Measurements from ENCODE around the gene TNFSF13.

Gene TNFSF13

DNA sequence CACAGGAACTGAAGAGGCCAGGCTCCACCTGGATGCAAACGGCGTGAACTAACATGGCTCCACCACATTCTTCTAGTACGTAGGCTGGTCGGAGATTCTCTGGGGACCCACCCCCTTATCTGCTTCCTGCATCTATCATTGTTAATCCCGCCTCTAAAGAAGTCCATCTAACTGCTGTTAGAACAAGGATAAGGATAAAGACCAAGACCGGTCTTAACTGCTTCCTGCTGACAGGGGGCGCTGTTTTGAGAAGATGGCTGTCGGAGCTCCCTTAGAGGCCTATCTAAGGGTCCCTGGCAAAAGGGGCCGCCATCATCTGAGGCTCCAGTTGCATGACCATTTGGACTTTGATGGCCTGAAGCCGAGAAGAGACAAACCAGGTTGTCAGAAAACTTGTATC lies 35.5 kb upstream of the TNFSF13 start:
- H4K8ac ChIP-seq (ENCODE audit: low read depth, low read length): no peak overlapping the region
- H3K27me3 ChIP-seq (ENCODE audit: control insufficient read depth in 3 of 3, insufficient read depth in 3 of 3, low read depth in 1 of 3, low read length in 3 of 3): no peaks in the 10 kb centered on the region
- no CpG with 5 or more reads among the region's 10 CpGs for WGBS, 2 donors (ENCODE audit: extremely low coverage in 2 of 2, insufficient read length in 2 of 2, insufficient replicate concordance in 1 of 2)
- no peaks in the 10 kb centered on the region for H3K36me3 ChIP-seq (replicated peaks in 1 of 2; ENCODE audit: control insufficient read depth in 2 of 2, insufficient read depth in 2 of 2, low read length in 2 of 2)
- no peak overlapping the region for H4K91ac ChIP-seq (ENCODE audit: low read depth, low read length, poor library complexity)
- no peak overlapping the region for H2AK5ac ChIP-seq (ENCODE audit: low read depth, low read length)
- no peaks in the 10 kb centered on the region for H3K4me1 ChIP-seq (ENCODE audit: control insufficient read depth in 2 of 2, insufficient read depth in 1 of 2, low read depth in 1 of 2, low read length in 2 of 2)
- no peak overlapping the region for H3K14ac ChIP-seq (ENCODE audit: low read length)
- no peak overlapping the region for H3K4ac ChIP-seq (ENCODE audit: low read length)
- no peak overlapping the region for H3K27ac ChIP-seq (replicated peaks; ENCODE audit: low read length)
- no peak overlapping the region for H3K4me3 ChIP-seq (ENCODE audit: low read length in 2 of 2)
- peaks cover 2% of the 10 kb centered on the region for H3K79me1 ChIP-seq (ENCODE audit: low read depth, low read length)
- no peak overlapping the region for H2BK5ac ChIP-seq (ENCODE audit: low read length)
- no peak overlapping the region for H2BK15ac ChIP-seq (ENCODE audit: low read length)
- H3K9me3 ChIP-seq (replicated peaks in 1 of 2; ENCODE audit: control insufficient read depth in 2 of 2, insufficient read depth in 1 of 2, low read depth in 1 of 2, low read length in 2 of 2): no peaks in the 10 kb centered on the region
- H2AFZ ChIP-seq (ENCODE audit: low read length): no peak overlapping the region
- no peak overlapping the region for H3K9ac ChIP-seq (ENCODE audit: low read depth, low read length, poor library complexity)
- no peak for DNase-seq (ENCODE audit: low spot score)
- no peak overlapping the region for H3K4me2 ChIP-seq (ENCODE audit: insufficient read depth, low read length, poor library complexity, severe bottlenecking)
- H3K18ac ChIP-seq (ENCODE audit: low read length): no peak overlapping the region
- no peak overlapping the region for H2BK120ac ChIP-seq (ENCODE audit: low read depth, low read length)
- H2BK12ac ChIP-seq (ENCODE audit: low read length): no peak overlapping the region
- no peak overlapping the region for H3K23ac ChIP-seq (ENCODE audit: low read depth, low read length, poor library complexity)

DNA sequence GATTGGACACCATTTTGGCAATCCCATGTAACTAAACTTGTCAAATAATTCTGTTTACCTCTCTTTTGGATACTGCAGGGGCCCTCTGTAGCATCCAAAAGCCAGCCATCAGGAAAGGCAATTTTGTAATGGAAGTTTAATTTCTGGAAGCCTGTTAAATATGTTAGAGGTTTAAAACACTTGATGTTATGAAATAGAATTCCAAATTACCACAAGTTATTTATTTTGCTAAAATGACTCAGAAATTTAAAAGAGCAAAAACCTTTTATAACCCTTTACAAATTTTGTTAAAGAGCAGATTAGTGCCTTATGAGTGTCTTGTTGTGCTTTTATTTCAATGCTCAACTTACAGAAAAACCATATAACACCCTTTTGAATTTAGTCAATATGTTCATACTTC lies 29.7 kb upstream of the TNFSF13 start:
- no peak overlapping the region for H3K23ac ChIP-seq (ENCODE audit: low read depth, low read length, poor library complexity)

DNA sequence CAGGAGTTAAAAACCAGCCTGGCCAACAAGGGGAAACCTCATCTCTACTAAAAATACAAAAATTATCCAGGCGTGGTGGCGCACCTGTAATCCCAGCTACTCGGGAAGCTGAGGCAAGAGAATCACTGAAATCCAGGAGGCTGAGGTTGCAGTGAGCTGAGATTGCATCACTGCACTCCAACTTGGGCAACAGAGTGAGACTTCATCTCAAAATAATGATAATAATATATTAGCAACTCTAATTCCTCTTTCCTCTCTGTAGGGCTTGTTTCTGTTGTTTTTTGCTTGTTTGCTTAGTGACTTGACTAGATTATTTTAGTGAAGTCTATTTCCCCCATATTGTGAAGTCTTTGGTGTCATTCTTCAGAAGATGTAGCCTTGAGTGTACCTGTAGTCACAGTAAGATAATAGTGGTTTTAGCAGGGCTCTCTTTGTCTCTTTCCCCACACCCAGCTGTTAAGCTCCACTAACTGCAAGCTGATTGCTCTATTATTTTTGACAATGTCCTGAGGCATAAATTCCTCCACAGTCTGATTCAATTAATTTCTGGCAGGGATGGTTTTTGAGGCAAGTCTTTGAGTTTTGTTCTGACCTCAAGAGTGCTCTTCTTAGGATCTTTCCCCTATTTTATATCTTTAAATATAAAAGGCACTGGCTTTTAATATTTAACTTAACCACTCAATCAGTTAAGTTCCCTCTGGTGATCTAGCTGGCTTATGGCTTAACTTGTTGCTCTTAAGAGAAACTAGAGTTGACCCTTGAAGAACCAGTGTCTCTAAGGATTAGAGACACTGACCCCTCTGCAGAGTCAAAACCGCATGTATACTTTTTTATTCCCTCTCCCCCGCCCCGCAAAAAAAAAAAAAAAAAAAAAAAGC lies 28.3 kb upstream of the TNFSF13 start:
- DNase-seq (ENCODE audit: low spot score): no peak
- Histone ChIP-seq H4K8ac (ENCODE audit: low read depth, low read length) (no peak overlapping the region), H2AK5ac (ENCODE audit: low read depth, low read length) (no peak overlapping the region), H3K9ac (ENCODE audit: low read depth, low read length, poor library complexity) (no peak overlapping the region), H2AFZ (ENCODE audit: low read length) (no peak overlapping the region), H3K4ac (ENCODE audit: low read length) (no peak overlapping the region), H3K79me1 (ENCODE audit: low read depth, low read length) (no peaks in the 10 kb centered on the region), H3K4me2 (ENCODE audit: insufficient read depth, low read length, poor library complexity, severe bottlenecking) (no peak overlapping the region), H4K91ac (ENCODE audit: low read depth, low read length, poor library complexity) (no peak overlapping the region), H3K14ac (ENCODE audit: low read length) (no peak overlapping the region), H3K27me3 (ENCODE audit: control insufficient read depth in 3 of 3, insufficient read depth in 3 of 3, low read depth in 1 of 3, low read length in 3 of 3) (no peaks in the 10 kb centered on the region), H3K23ac (ENCODE audit: low read depth, low read length, poor library complexity) (no peak overlapping the region), H2BK5ac (ENCODE audit: low read length) (no peak overlapping the region), H2BK15ac (ENCODE audit: low read length) (no peak overlapping the region), H3K4me3 (ENCODE audit: low read length in 2 of 2) (no peak overlapping the region), H3K9me3 (replicated peaks in 1 of 2; ENCODE audit: control insufficient read depth in 2 of 2, insufficient read depth in 1 of 2, low read depth in 1 of 2, low read length in 2 of 2) (no peaks in the 10 kb centered on the region), H3K36me3 (replicated peaks in 1 of 2; ENCODE audit: control insufficient read depth in 2 of 2, insufficient read depth in 2 of 2, low read length in 2 of 2) (no peaks in the 10 kb centered on the region), H2BK120ac (ENCODE audit: low read depth, low read length) (no peak overlapping the region), H2BK12ac (ENCODE audit: low read length) (no peak overlapping the region), H3K27ac (replicated peaks; ENCODE audit: low read length) (no peak overlapping the region), H3K4me1 (ENCODE audit: control insufficient read depth in 2 of 2, insufficient read depth in 1 of 2, low read depth in 1 of 2, low read length in 2 of 2) (no peaks in the 10 kb centered on the region), H3K18ac (ENCODE audit: low read length) (no peak overlapping the region)
- WGBS, 2 donors (ENCODE audit: extremely low coverage in 2 of 2, insufficient read length in 2 of 2, insufficient replicate concordance in 1 of 2): no CpG with 5 or more reads among the region's 6 CpGs

More for the DNA sequence above, 29.7 kb upstream of the TNFSF13 start:
- Histone ChIP-seq H2AFZ (ENCODE audit: low read length) (no peak overlapping the region), H2AK5ac (ENCODE audit: low read depth, low read length) (no peak overlapping the region), H3K79me1 (ENCODE audit: low read depth, low read length) (no peaks in the 10 kb centered on the region), H3K9me3 (replicated peaks in 1 of 2; ENCODE audit: control insufficient read depth in 2 of 2, insufficient read depth in 1 of 2, low read depth in 1 of 2, low read length in 2 of 2) (no peaks in the 10 kb centered on the region), H2BK5ac (ENCODE audit: low read length) (no peak overlapping the region), H2BK15ac (ENCODE audit: low read length) (no peak overlapping the region), H4K8ac (ENCODE audit: low read depth, low read length) (no peak overlapping the region), H3K9ac (ENCODE audit: low read depth, low read length, poor library complexity) (no peak overlapping the region), H3K36me3 (replicated peaks in 1 of 2; ENCODE audit: control insufficient read depth in 2 of 2, insufficient read depth in 2 of 2, low read length in 2 of 2) (no peaks in the 10 kb centered on the region), H3K27ac (replicated peaks; ENCODE audit: low read length) (no peak overlapping the region), H2BK120ac (ENCODE audit: low read depth, low read length) (no peak overlapping the region), H2BK12ac (ENCODE audit: low read length) (no peak overlapping the region), H3K14ac (ENCODE audit: low read length) (no peak overlapping the region), H3K18ac (ENCODE audit: low read length) (no peak overlapping the region), H3K4me1 (ENCODE audit: control insufficient read depth in 2 of 2, insufficient read depth in 1 of 2, low read depth in 1 of 2, low read length in 2 of 2) (no peaks in the 10 kb centered on the region), H3K4me3 (ENCODE audit: low read length in 2 of 2) (no peak overlapping the region), H3K4me2 (ENCODE audit: insufficient read depth, low read length, poor library complexity, severe bottlenecking) (no peak overlapping the region), H3K4ac (ENCODE audit: low read length) (no peak overlapping the region), H4K91ac (ENCODE audit: low read depth, low read length, poor library complexity) (no peak overlapping the region), H3K27me3 (ENCODE audit: control insufficient read depth in 3 of 3, insufficient read depth in 3 of 3, low read depth in 1 of 3, low read length in 3 of 3) (no peaks in the 10 kb centered on the region)
- no peak for DNase-seq (ENCODE audit: low spot score)

DNA sequence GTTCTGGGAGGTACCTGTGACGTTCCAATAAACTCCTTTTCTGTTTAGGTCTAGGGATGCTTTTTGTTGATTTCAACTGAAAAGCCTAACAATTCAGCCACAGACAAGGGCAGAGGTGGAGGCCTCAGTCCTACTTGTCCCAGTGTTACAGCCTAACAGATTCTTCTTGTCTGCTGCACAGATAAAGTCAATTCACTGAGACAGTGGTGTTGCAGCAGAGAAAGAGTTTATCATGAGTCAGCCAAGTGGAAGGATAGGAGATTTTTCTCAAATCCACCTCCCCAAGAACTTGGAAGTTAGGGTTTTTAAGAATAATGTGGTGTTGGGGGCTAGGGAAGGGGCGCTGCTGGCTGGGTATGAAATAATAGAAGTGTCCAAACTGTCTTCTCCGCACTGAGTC lies 20.5 kb upstream of the TNFSF13 start:
- Histone ChIP-seq H3K4ac (ENCODE audit: low read length) (no peak overlapping the region), H3K9me3 (replicated peaks in 1 of 2; ENCODE audit: control insufficient read depth in 2 of 2, insufficient read depth in 1 of 2, low read depth in 1 of 2, low read length in 2 of 2) (peaks cover 9 to 13% of the 10 kb centered on the region in 2 donors), H2BK12ac (ENCODE audit: low read length) (no peak overlapping the region), H4K8ac (ENCODE audit: low read depth, low read length) (no peak overlapping the region), H3K4me2 (ENCODE audit: insufficient read depth, low read length, poor library complexity, severe bottlenecking) (no peak overlapping the region), H3K36me3 (replicated peaks in 1 of 2; ENCODE audit: control insufficient read depth in 2 of 2, insufficient read depth in 2 of 2, low read length in 2 of 2) (no peaks in the 10 kb centered on the region), H3K79me1 (ENCODE audit: low read depth, low read length) (no peaks in the 10 kb centered on the region), H3K23ac (ENCODE audit: low read depth, low read length, poor library complexity) (no peak overlapping the region), H3K18ac (ENCODE audit: low read length) (no peak overlapping the region), H2BK5ac (ENCODE audit: low read length) (no peak overlapping the region), H2BK15ac (ENCODE audit: low read length) (no peak overlapping the region), H3K27me3 (ENCODE audit: control insufficient read depth in 3 of 3, insufficient read depth in 3 of 3, low read depth in 1 of 3, low read length in 3 of 3) (peaks cover 0 to under 1% (median 0%) of the 10 kb centered on the region in 3 experiments), H3K14ac (ENCODE audit: low read length) (no peak overlapping the region), H3K4me1 (ENCODE audit: control insufficient read depth in 2 of 2, insufficient read depth in 1 of 2, low read depth in 1 of 2, low read length in 2 of 2) (no peaks in the 10 kb centered on the region), H2AK5ac (ENCODE audit: low read depth, low read length) (no peak overlapping the region), H3K9ac (ENCODE audit: low read depth, low read length, poor library complexity) (no peak overlapping the region), H4K91ac (ENCODE audit: low read depth, low read length, poor library complexity) (no peak overlapping the region), H2BK120ac (ENCODE audit: low read depth, low read length) (no peak overlapping the region), H3K27ac (replicated peaks; ENCODE audit: low read length) (no peak overlapping the region), H2AFZ (ENCODE audit: low read length) (no peak overlapping the region), H3K4me3 (ENCODE audit: low read length in 2 of 2) (no peak overlapping the region)
- DNase-seq (ENCODE audit: low spot score): no peak
- WGBS, 2 donors (ENCODE audit: extremely low coverage in 2 of 2, insufficient read length in 2 of 2, insufficient replicate concordance in 1 of 2): no CpG with 5 or more reads among the region's 3 CpGs
